Measurements from ENCODE around the gene RNASEL. TPM values are rescaled to one million over a fixed set of nuclear protein-coding genes. Genes with fewer than 3 reads are reported as not detected.
"Not testable (repeated sequence)": the region's sequence is repeated elsewhere in the genome, so short reads cannot be mapped to it uniquely, and the experiment has no call there.

Gene RNASEL
- total and polyA plus RNA-seq, 8 donors = 10.6 to 13.7 (median 13.2) TPM

GRCh38 chr1:182634306-182635072, 45.4 kb upstream of the RNASEL start:
- no peaks in the 10 kb centered on the region for H3K36me3 ChIP-seq
- ATAC-seq (no peak), DNase-seq (no peak)
- peaks cover 0 to 10% of the 10 kb centered on the region in 2 donors for H3K4me1 ChIP-seq
- H3K27me3 ChIP-seq = no peaks in the 10 kb centered on the region
- H3K27ac ChIP-seq = no peak overlapping the region
- no peaks in the 10 kb centered on the region for H3K9me3 ChIP-seq
- intact Hi-C loops (cut with DNase I) = no loop called here
- TF ChIP-seq CTCF (IDR thresholded peaks at IDR 0.05) = no peak
- no peak overlapping the region for H3K4me3 ChIP-seq

GRCh38 chr1:182633657-182634281, 44.7 kb upstream of the RNASEL start:
- intact Hi-C loops (cut with DNase I) = no loop called here
- no peak for TF ChIP-seq CTCF (IDR thresholded peaks at IDR 0.05)
- Histone ChIP-seq H3K4me1 (peaks cover 0 to 15% of the 10 kb centered on the region in 2 donors), H3K27me3 (no peaks in the 10 kb centered on the region), H3K36me3 (no peaks in the 10 kb centered on the region), H3K27ac (no peak overlapping the region), H3K4me3 (no peak overlapping the region), H3K9me3 (no peaks in the 10 kb centered on the region)
- ATAC-seq (no peak), DNase-seq (no peak)

GRCh38 chr1:182633031-182633430, 44.0 kb upstream of the RNASEL start:
- TF ChIP-seq CTCF (IDR thresholded peaks at IDR 0.05) = no peak
- DNase-seq = no peak

GRCh38 chr1:182632441-182632857, 43.4 kb upstream of the RNASEL start:
- H3K9me3 ChIP-seq; ATAC-seq; H3K36me3 ChIP-seq; H3K4me3 ChIP-seq; H3K27ac ChIP-seq; intact Hi-C loops (cut with DNase I); DNase-seq; H3K27me3 ChIP-seq: not testable (repeated sequence)
- peaks cover 0 to 15% of the 10 kb centered on the region in 2 donors for H3K4me1 ChIP-seq

More at GRCh38 chr1:182633031-182633430, 44.0 kb upstream of the RNASEL start:
- Histone ChIP-seq H3K27ac (no peak overlapping the region), H3K27me3 (no peaks in the 10 kb centered on the region), H3K9me3 (no peaks in the 10 kb centered on the region), H3K4me3 (no peak overlapping the region), H3K4me1 (peaks cover 0 to 15% of the 10 kb centered on the region in 2 donors), H3K36me3 (no peaks in the 10 kb centered on the region)
- ATAC-seq = no peak
- intact Hi-C loops (cut with DNase I) = no loop called here

GRCh38 chr1:182631954-182632353, 42.9 kb upstream of the RNASEL start:
- no peaks in the 10 kb centered on the region for H3K9me3 ChIP-seq
- no peaks in the 10 kb centered on the region for H3K36me3 ChIP-seq
- TF ChIP-seq CTCF (IDR thresholded peaks at IDR 0.05) = no peak
- ATAC-seq (no peak), DNase-seq (no peak)
- H3K4me1 ChIP-seq = peaks cover 0 to 15% of the 10 kb centered on the region in 2 donors
- H3K27me3 ChIP-seq = no peaks in the 10 kb centered on the region
- H3K4me3 ChIP-seq = no peak overlapping the region
- H3K27ac ChIP-seq = no peak overlapping the region
- intact Hi-C loops (cut with DNase I) = no loop called here

Measured in left lung (tissue), 10 donors.